Activated naive CD8-positive, alpha-beta T cell (primary cell): Measurements from ENCODE around the gene PIGU.
A peak's percentile ranks its signal among the peaks of the same experiment; 100 is the strongest.

Source experiments
- H3K27ac Mint-ChIP-seq: one replicate; pipeline ENCODE4 v1.8.0; 2021; ENCODE audit warnings: mixed read lengths
- H3K27me3 Mint-ChIP-seq: one replicate; pipeline ENCODE4 v1.8.0; 2021; ENCODE audit warnings: mixed read lengths
- H3K36me3 Mint-ChIP-seq: one replicate; pipeline ENCODE4 v1.8.0; 2021; ENCODE audit warnings: mixed read lengths
- H3K4me1 Mint-ChIP-seq: one replicate; pipeline ENCODE4 v1.8.0; 2021; ENCODE audit warnings: low read depth, mixed read lengths
- H3K4me3 Mint-ChIP-seq: one replicate; pipeline ENCODE4 v1.8.0; 2021; ENCODE audit warnings: mild to moderate bottlenecking, mixed read lengths
- H3K9me3 Mint-ChIP-seq: one replicate; pipeline ENCODE4 v1.8.0; 2021; ENCODE audit warnings: low read depth, mixed read lengths

The PIGU gene

DNA sequence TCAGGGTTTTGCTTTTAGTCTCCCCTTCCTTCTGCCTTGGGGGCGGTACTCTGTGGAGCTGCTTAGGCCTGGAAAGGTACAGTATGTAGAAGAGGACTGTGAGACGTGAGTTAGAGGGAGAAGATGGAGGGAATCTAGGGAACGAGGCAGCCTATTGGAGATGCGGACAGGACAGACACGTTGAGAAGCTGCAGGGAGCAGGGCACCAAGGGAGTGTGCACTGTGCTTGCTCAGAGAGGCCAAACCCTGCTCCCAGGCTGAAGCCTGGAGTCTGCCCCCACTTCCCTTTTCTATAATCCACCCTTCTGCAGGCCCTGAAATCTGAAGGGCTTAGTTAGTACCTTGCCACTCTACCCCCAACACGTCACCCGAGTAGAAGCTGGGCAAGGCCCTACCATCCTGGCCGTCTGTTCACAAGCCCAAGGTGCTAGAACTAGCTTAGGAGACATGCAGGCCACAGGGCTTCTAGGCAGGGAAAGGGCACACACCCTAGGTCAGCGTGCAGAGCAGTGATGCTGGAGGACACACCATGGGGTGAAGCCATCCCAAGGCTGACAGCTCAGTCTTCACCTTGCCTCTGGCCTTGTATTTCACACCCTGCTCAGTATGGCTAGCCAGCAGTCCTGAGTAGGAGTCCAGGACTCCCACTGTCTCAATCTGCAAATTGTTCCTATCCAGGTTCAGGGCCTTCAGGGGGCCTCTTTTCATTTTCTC, 34.1 kb upstream of the PIGU start:
- H3K27ac Mint-ChIP-seq, result peak overlapping the region; percentile 86
- no peaks in the 10 kb centered on the region for H3K36me3 Mint-ChIP-seq
- no peaks in the 10 kb centered on the region for H3K27me3 Mint-ChIP-seq
- H3K4me1 Mint-ChIP-seq, result peaks cover 23% of the 10 kb centered on the region
- H3K4me3 Mint-ChIP-seq, result peak overlapping the region; percentile 88
- no peaks in the 10 kb centered on the region for H3K9me3 Mint-ChIP-seq

- H3K27ac Mint-ChIP-seq, result peak overlapping the region; percentile 86
- H3K4me3 Mint-ChIP-seq, result peak overlapping the region; percentile 88
- H3K9me3 Mint-ChIP-seq, result no peaks in the 10 kb centered on the region
- H3K4me1 Mint-ChIP-seq, result peaks cover 23% of the 10 kb centered on the region
- H3K36me3 Mint-ChIP-seq, result no peaks in the 10 kb centered on the region
- H3K27me3 Mint-ChIP-seq, result no peaks in the 10 kb centered on the region
These were observed 33.6 kb upstream of the PIGU start for GRCh38 chr20:34710568-34710839.

GRCh38 chr20:34709831-34710567, 33.1 kb upstream of the PIGU start:
- H3K27me3 Mint-ChIP-seq, result no peaks in the 10 kb centered on the region
- peak overlapping the region; percentile 86 for H3K27ac Mint-ChIP-seq
- H3K9me3 Mint-ChIP-seq, result no peaks in the 10 kb centered on the region
- no peaks in the 10 kb centered on the region for H3K36me3 Mint-ChIP-seq
- H3K4me3 Mint-ChIP-seq, result peak overlapping the region; percentile 88
- H3K4me1 Mint-ChIP-seq, result peaks cover 23% of the 10 kb centered on the region

DNA sequence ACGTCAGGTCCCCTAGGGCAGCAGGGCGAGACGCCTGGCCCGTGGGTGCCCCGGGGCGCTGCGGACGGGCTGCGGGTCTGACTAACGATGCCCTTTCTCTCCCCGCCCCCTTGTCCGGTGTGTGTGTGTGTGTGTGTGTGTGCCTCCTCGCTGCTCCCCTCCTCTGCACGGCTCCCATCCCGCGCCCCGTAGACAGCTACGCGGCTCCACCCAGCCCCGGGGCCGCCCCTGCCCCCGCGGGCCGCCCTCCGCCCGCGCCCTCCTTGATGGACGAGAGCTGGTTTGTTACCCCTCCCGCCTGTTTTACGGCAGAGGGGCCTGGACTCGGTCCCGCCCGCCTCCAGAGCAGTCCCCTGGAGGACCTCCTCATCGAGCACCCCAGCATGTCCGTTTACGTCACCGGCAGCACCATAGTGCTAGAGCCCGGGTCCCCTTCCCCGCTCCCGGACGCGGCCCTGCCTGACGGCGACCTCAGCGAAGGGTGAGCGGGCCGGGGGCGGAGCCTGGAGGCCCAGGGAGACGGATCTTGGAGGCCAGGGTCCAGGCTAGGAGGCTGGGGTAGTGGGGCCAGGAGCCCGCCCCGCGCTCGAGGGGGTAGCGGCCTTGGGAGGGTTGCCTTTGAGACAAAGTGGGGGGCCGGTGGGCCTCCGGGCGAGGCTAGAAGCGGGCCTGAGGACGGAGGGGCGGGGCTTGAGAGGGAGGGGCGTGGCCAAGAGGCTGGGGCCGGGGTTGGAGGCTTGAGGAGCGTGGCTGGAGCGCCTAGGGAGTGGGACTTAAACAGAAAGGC, 32.3 kb upstream of the PIGU start:
- no peaks in the 10 kb centered on the region for H3K9me3 Mint-ChIP-seq
- peak overlapping the region; percentile 61 for H3K27ac Mint-ChIP-seq
- H3K4me3 Mint-ChIP-seq, result peak overlapping the region; percentile 87
- no peaks in the 10 kb centered on the region for H3K36me3 Mint-ChIP-seq
- H3K4me1 Mint-ChIP-seq, result peaks cover 26% of the 10 kb centered on the region
- no peaks in the 10 kb centered on the region for H3K27me3 Mint-ChIP-seq

GRCh38 chr20:34708621-34709043, 31.7 kb upstream of the PIGU start:
- Mint-ChIP-seq H3K27ac (peak overlapping the region; percentile 28), H3K4me1 (peaks cover 25% of the 10 kb centered on the region), H3K27me3 (no peaks in the 10 kb centered on the region), H3K9me3 (no peaks in the 10 kb centered on the region), H3K36me3 (no peaks in the 10 kb centered on the region), H3K4me3 (peak overlapping the region; percentile 72)

DNA sequence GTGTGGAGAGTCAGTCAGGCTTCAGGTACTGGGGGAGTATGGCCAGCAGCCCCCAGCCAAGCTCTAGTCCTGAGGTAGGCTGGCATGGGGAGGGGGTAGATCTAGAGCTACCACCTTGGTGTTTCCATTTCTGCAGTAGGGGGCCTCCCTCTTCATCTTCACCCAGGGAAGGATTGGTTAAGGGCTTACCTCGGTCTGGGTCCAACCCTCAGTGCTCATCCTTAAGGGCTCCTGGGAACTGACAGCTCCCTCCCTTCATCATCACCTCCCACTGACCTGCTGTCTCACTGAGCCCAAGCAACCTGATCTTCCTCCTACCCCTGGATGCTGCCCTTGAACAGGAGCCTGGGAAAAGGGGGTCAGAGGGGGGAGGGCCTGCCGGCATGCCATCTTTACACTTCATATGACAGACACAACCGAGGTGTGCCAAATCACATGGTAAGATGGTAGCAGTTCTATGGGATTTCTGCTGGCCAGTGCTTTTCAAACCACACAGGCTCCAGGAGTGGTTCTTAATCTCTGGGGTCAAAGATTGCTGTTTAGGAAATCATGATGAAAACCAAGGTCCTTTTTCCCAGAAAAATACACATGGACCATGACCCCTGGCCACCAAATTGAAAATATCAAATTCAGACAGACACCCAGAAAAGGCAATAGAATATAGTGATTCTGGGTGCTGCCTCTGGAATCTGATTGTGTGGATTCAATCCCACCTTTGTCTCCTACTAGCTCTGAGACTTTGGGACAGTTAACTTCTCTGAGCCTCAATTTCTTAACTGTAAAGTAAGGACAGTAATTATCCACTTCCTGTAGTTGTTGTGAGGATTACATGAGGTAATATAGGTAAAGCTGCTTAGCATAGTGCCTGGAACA, 30.3 kb upstream of the PIGU start:
- Mint-ChIP-seq H3K36me3 (no peaks in the 10 kb centered on the region), H3K27me3 (no peaks in the 10 kb centered on the region), H3K27ac (no peak overlapping the region), H3K9me3 (no peaks in the 10 kb centered on the region), H3K4me1 (peaks cover 25% of the 10 kb centered on the region), H3K4me3 (no peak overlapping the region)

DNA sequence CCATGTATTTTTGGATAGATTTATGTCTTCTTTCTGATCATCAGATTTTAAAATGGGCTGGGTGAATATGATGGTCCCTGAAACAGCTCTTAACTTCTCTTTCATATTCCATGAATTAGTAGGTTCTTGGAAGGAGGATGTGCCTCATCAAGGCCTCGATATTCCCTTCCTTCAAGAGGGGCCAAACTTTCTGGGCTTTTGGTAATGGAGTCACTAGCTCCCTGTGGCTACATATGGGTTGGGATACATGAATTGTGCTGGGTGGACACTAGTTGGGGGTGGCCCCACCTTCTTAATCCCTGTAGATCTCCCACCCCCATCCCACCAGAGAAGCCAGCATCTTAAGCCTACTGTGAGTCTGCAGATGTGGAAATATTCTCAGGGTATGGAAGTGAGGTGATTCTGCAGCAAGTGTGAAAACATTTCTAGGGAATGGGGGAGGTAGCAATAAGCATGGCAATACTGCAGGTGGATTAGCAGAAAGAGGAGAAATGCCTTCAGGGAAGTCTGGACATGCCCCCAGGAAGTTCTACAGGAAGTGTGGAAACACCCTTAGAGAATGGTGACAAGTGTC, 29.5 kb upstream of the PIGU start:
- Mint-ChIP-seq H3K27me3 (peaks cover 4% of the 10 kb centered on the region), H3K4me3 (peak overlapping the region; percentile 44), H3K27ac (peak overlapping the region; percentile 12), H3K36me3 (no peaks in the 10 kb centered on the region), H3K4me1 (peaks cover 25% of the 10 kb centered on the region), H3K9me3 (no peaks in the 10 kb centered on the region)

DNA sequence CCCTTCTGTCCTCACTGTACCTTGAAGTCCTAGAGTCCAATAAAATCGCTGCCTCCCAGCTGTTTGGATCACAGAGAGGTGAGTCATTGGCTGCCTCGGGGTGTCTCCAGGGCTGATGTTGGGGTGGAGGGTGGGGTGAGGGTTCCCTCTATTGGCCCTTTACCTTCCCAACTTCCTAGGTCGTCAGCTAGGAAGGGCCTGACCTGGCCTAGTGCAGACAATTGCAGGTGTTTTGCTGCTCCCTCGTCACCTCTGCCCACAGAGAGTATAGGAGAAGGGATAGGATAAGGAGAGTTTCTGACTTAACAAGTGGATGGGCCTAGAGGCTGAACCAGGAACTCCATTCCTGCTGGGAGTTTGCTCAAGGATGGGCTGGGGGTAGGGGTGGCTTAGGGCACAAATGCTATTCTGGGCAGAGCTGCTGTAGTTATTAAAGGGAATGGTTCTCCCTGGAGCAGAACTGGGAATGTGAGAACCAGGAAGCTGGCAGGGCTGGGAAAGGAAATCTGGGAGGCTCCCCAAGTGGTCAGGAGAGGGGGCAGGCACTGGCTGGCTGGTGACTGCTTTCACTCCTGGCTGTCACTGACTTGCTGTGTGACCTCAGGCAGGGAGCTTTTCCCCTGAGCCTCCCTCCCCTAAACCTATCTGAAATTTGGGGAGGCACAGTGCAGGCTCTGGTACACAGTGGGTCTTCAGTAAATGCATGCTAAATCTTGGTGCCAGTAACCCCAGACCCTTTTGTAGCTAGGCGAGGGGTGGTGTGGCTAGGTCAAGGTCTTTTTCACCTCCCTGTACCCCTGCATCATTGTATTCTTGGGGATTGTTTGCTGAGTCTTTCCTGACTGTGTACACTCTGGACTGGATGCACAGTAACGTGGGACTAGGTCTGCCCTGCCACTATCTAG, 28.8 kb upstream of the PIGU start:
- Mint-ChIP-seq H3K36me3 (no peaks in the 10 kb centered on the region), H3K27me3 (peaks cover 4% of the 10 kb centered on the region), H3K27ac (no peak overlapping the region), H3K4me1 (peaks cover 23% of the 10 kb centered on the region), H3K9me3 (no peaks in the 10 kb centered on the region), H3K4me3 (peak overlapping the region; percentile 85)

- H3K4me3 Mint-ChIP-seq, result peak overlapping the region; percentile 85
- H3K27ac Mint-ChIP-seq, result peak overlapping the region; percentile 22
- H3K4me1 Mint-ChIP-seq, result peaks cover 18% of the 10 kb centered on the region
- no peaks in the 10 kb centered on the region for H3K36me3 Mint-ChIP-seq
- H3K27me3 Mint-ChIP-seq, result peaks cover 4% of the 10 kb centered on the region
- no peaks in the 10 kb centered on the region for H3K9me3 Mint-ChIP-seq
These were observed 28.1 kb upstream of the PIGU start for GRCh38 chr20:34705008-34705396.

GRCh38 chr20:34704177-34705007, 27.5 kb upstream of the PIGU start, which contains the start of gene TP53INP2:
TSS of gene TP53INP2 (plus strand) at chr20:34704344. CDS start at chr20:34708740, 4,396 bp downstream.
- peaks cover 4% of the 10 kb centered on the region for H3K27me3 Mint-ChIP-seq
- H3K4me1 Mint-ChIP-seq, result peaks cover 18% of the 10 kb centered on the region
- peak within 1 kb of the TSS; percentile 92 for H3K4me3 Mint-ChIP-seq
- no peaks in the 10 kb centered on the region for H3K36me3 Mint-ChIP-seq
- no peaks in the 10 kb centered on the region for H3K9me3 Mint-ChIP-seq
- H3K27ac Mint-ChIP-seq, result peak within 1 kb of the TSS; percentile 58

DNA sequence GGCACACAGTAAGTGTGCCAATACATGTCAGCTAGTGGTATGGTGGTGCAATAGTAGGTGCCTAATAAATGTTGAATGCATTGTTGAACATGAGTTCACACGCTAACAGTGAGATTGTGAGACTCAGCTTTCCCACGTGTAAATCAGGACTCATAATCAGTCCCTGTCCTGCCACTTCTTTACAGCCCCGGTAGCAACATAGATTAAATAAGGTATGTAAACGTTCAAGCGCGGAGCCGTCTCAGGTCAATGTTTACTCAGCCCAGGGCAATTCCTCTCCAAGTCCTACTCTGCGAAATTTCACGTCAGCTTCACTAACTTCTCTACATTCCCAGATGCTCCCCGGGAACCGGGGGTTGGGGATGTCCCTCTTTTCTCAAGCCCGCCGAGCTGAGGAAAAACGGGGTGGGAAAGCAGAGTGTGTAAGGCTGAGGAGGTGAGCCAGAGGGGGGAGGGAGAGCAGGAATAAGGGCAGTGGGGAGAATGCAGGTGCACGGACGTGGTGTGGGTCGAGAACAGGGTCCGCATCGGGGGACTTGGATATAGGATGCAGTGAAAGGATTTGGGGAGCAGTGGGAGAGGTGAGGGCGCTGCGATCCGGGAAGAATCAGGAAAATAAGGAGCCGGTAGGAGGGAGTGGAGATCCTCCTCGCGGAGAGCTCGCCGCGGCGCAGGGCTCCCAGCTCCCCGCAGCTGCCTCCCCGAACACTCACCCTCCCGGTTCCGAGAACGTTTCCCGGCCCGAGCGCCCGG, 26.7 kb upstream of the PIGU start:
- Mint-ChIP-seq H3K4me3 (peak overlapping the region; percentile 92), H3K9me3 (no peaks in the 10 kb centered on the region), H3K4me1 (peaks cover 17% of the 10 kb centered on the region), H3K36me3 (no peaks in the 10 kb centered on the region), H3K27me3 (peaks cover 5% of the 10 kb centered on the region), H3K27ac (peak overlapping the region; percentile 58)

DNA sequence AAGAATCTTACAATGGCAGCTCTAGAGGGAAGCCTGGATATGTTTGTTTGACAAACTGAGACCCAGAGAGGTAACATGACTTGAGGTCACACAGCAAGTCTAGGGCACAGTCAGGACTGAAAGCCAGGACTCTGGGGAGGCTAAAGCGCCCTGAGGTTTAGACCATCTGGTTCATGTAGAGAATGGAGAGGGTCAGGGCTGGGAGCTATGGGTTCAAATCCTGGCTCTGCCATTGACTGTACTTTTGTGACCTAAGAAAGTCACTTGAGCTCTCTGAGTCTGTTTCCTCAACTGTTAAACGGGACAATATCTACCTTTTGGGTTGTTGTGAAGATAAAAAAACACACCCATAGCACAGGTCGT, 26.1 kb upstream of the PIGU start:
- peak overlapping the region; percentile 58 for H3K27ac Mint-ChIP-seq
- H3K27me3 Mint-ChIP-seq, result peaks cover 5% of the 10 kb centered on the region
- H3K36me3 Mint-ChIP-seq, result no peaks in the 10 kb centered on the region
- peaks cover 12% of the 10 kb centered on the region for H3K4me1 Mint-ChIP-seq
- peak overlapping the region; percentile 92 for H3K4me3 Mint-ChIP-seq
- no peaks in the 10 kb centered on the region for H3K9me3 Mint-ChIP-seq
